Astrocyte (in vitro differentiated cells and primary cell): Measurements from ENCODE around the gene F8.

ENCODE experiments used
- EZH2 ChIP-seq: IDR thresholded peaks from 2 replicates; pipeline ENCODE4 v1.6.1; 2012; ENCODE audit warnings: mild to moderate bottlenecking, low read length, inconsistent platforms; ENCODE audit not compliant: insufficient read depth
- TF ChIP-seq, protein P1 (sequence below): IDR thresholded peaks from 2 replicates; pipeline ENCODE4 v1.5.1; 2011; ENCODE audit warnings: low read depth, mild to moderate bottlenecking, inconsistent platforms, low read length, moderate library complexity; ENCODE audit not compliant: insufficient read depth

DNA sequence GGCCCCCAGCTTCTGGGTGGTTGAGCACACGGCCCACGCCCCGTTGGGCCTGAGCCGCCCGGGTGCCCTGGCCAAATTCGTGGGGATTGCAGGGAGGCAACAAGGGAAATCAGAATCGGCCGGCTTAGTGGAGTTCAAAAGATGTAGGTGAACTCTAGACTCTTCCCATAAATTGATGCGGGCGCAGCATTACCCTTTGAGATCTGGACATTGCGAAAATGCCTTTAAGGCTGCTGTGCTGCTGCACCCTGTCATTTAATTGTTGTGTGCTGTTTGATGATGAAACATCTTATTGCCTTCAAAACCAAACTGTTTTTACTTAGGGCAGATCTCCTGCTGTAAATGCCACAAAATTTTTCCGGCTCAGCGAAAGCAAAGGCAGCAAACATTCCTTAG lies 216.8 kb downstream of the F8 start:
- TF ChIP-seq, protein P1, sequence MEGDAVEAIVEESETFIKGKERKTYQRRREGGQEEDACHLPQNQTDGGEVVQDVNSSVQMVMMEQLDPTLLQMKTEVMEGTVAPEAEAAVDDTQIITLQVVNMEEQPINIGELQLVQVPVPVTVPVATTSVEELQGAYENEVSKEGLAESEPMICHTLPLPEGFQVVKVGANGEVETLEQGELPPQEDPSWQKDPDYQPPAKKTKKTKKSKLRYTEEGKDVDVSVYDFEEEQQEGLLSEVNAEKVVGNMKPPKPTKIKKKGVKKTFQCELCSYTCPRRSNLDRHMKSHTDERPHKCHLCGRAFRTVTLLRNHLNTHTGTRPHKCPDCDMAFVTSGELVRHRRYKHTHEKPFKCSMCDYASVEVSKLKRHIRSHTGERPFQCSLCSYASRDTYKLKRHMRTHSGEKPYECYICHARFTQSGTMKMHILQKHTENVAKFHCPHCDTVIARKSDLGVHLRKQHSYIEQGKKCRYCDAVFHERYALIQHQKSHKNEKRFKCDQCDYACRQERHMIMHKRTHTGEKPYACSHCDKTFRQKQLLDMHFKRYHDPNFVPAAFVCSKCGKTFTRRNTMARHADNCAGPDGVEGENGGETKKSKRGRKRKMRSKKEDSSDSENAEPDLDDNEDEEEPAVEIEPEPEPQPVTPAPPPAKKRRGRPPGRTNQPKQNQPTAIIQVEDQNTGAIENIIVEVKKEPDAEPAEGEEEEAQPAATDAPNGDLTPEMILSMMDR, result no peak
- no peak for TF ChIP-seq EZH2
